PC-9 (cell line): Measurements from ENCODE around the gene ARHGEF17.

Experiments used
- EZH2 ChIP-seq: fragments of 200-600 bp; sonication (generic); IDR thresholded peaks from 2 replicates; pipeline ENCODE4 v1.8.0; 2017; ENCODE audit warnings: antibody characterized with exemption, low read depth
- TF ChIP-seq, protein P1 (sequence below): fragments of 200-600 bp; sonication (generic); conservative IDR thresholded peaks from 2 replicates; pipeline ENCODE4 v1.6.1; 2017; ENCODE audit warnings: mixed run types, antibody characterized with exemption, mild to moderate bottlenecking, moderate library complexity

DNA sequence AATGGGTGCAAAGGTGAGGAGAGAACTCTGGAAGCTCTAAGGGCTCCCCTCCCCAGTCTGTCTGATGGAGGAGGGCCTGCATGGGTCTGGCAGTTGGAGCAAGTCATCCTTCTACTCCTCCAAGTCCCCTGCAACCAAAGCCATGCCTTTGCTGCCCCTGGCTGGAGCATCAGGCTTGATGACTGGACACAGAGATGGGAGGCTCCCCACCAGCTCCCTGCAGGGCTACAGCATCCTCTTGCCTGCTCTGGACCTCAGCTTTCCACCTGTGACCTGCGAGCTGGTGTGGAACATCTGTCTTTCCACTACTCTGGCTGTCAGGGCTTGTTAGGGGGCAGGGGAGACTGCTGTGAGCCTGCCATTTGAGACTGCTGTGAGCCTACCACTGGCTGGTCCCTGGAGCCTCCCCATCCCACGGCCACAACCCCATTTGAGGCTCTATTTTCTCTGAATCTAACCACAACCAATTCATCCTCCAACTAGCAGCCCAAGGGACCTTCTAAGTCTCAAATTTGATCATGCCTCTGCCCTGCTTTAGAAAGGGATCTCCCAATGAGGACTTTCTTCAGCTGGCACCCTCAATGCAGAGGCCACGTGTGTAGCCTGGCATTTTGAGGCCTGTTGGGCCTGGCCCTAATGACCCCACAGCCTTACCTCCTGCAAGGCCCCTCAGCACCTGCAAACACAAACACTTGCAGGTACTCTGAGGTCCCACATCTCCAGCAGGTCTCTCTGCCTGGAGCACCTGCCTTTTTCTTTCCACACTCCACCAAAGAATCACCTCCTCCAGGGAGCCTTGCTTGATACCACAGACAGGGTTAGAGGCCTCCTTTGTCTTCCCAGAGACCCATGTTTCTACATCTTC is 26.0 kb upstream of the ARHGEF17 start:
- TF ChIP-seq, protein P1, sequence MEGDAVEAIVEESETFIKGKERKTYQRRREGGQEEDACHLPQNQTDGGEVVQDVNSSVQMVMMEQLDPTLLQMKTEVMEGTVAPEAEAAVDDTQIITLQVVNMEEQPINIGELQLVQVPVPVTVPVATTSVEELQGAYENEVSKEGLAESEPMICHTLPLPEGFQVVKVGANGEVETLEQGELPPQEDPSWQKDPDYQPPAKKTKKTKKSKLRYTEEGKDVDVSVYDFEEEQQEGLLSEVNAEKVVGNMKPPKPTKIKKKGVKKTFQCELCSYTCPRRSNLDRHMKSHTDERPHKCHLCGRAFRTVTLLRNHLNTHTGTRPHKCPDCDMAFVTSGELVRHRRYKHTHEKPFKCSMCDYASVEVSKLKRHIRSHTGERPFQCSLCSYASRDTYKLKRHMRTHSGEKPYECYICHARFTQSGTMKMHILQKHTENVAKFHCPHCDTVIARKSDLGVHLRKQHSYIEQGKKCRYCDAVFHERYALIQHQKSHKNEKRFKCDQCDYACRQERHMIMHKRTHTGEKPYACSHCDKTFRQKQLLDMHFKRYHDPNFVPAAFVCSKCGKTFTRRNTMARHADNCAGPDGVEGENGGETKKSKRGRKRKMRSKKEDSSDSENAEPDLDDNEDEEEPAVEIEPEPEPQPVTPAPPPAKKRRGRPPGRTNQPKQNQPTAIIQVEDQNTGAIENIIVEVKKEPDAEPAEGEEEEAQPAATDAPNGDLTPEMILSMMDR = no peak
- no peak for TF ChIP-seq EZH2
